ENCODE results near the gene COBL. TPM values are rescaled to one million over a fixed set of nuclear protein-coding genes. Genes with fewer than 3 reads are reported as not detected.

Gene COBL
- total RNA-seq, 1 experiment from 2014 or later: 49.9 TPM

- Mint-ChIP-seq H3K4me3 (ENCODE audit: low read depth, unreplicated experiment) (peak overlapping the region; percentile 6), H3K4me1 (ENCODE audit: low read depth, unreplicated experiment) (peaks cover 49% of the 10 kb centered on the region), H3K36me3 (ENCODE audit: insufficient read depth, unreplicated experiment) (no peaks in the 10 kb centered on the region), H3K9me3 (ENCODE audit: low read depth, unreplicated experiment) (no peaks in the 10 kb centered on the region), H3K27me3 (ENCODE audit: unreplicated experiment) (no peaks in the 10 kb centered on the region), H3K27ac (ENCODE audit: unreplicated experiment) (no peak overlapping the region)
- intact Hi-C loops (cut with micrococcal nuclease; ENCODE audit: unreplicated experiment): loop anchor here (2.0 to 5.0 kb wide), 7 partner anchors 74 to 599 kb away; partner anchors contain the start of gene GRB10
- no TSS peak for BruUV-seq (replicated peaks)
- DNase-seq: peak; percentile 54
- TF ChIP-seq CTCF (IDR thresholded peaks at IDR 0.05; ENCODE audit: unreplicated experiment): no peak
- CTCF ChIA-PET: no interaction called here
These were observed 250.2 kb downstream of the COBL start for GRCh38 chr7:51066405-51066882.

GRCh38 chr7:51065766-51066165 lies 250.8 kb downstream of the COBL start:
- H3K4me1 Mint-ChIP-seq (ENCODE audit: low read depth, unreplicated experiment): peaks cover 46% of the 10 kb centered on the region

GRCh38 chr7:51064688-51065087 lies 251.9 kb downstream of the COBL start:
- Mint-ChIP-seq H3K27me3 (ENCODE audit: unreplicated experiment) (no peaks in the 10 kb centered on the region), H3K36me3 (ENCODE audit: insufficient read depth, unreplicated experiment) (no peaks in the 10 kb centered on the region), H3K4me3 (ENCODE audit: low read depth, unreplicated experiment) (no peak overlapping the region), H3K27ac (ENCODE audit: unreplicated experiment) (no peak overlapping the region), H3K9me3 (ENCODE audit: low read depth, unreplicated experiment) (no peaks in the 10 kb centered on the region), H3K4me1 (ENCODE audit: low read depth, unreplicated experiment) (peaks cover 36% of the 10 kb centered on the region)
- intact Hi-C loops (cut with micrococcal nuclease; ENCODE audit: unreplicated experiment): loop anchor here (5.0 kb wide), 2 partner anchors 432 to 597 kb away; no protein-coding TSS in a partner anchor
- no TSS peak for BruUV-seq (replicated peaks)
- TF ChIP-seq CTCF (IDR thresholded peaks at IDR 0.05; ENCODE audit: unreplicated experiment): no peak
- CTCF ChIA-PET: interaction anchor here (0.9 kb wide), 1 partner anchor 178 kb away, joined by 10 read pairs; no protein-coding TSS in a partner anchor
- no peak for DNase-seq

More at GRCh38 chr7:51065766-51066165, 250.8 kb downstream of the COBL start:
- intact Hi-C loops (cut with micrococcal nuclease; ENCODE audit: unreplicated experiment): loop anchor here (2.0 to 5.0 kb wide), 7 partner anchors 75 to 598 kb away; partner anchors contain the start of gene GRB10
- TF ChIP-seq CTCF (IDR thresholded peaks at IDR 0.05; ENCODE audit: unreplicated experiment): no peak
- no peak for DNase-seq
- Mint-ChIP-seq H3K27me3 (ENCODE audit: unreplicated experiment) (no peaks in the 10 kb centered on the region), H3K27ac (ENCODE audit: unreplicated experiment) (no peak overlapping the region), H3K36me3 (ENCODE audit: insufficient read depth, unreplicated experiment) (no peaks in the 10 kb centered on the region), H3K9me3 (ENCODE audit: low read depth, unreplicated experiment) (no peaks in the 10 kb centered on the region), H3K4me3 (ENCODE audit: low read depth, unreplicated experiment) (no peak overlapping the region)
- CTCF ChIA-PET: no interaction called here
- no TSS peak for BruUV-seq (replicated peaks)

- Mint-ChIP-seq H3K36me3 (ENCODE audit: insufficient read depth, unreplicated experiment) (no peaks in the 10 kb centered on the region), H3K27me3 (ENCODE audit: unreplicated experiment) (no peaks in the 10 kb centered on the region), H3K4me1 (ENCODE audit: low read depth, unreplicated experiment) (peaks cover 17% of the 10 kb centered on the region), H3K27ac (ENCODE audit: unreplicated experiment) (no peak overlapping the region), H3K9me3 (ENCODE audit: low read depth, unreplicated experiment) (no peaks in the 10 kb centered on the region), H3K4me3 (ENCODE audit: low read depth, unreplicated experiment) (no peak overlapping the region)
- CTCF ChIA-PET: interaction anchor here (0.7 to 0.8 kb wide), 2 partner anchors 99 to 211 kb away, joined by 5 to 15 read pairs; no protein-coding TSS in a partner anchor
- TF ChIP-seq CTCF (IDR thresholded peaks at IDR 0.05; ENCODE audit: unreplicated experiment): no peak
- BruUV-seq (replicated peaks): no TSS peak
- DNase-seq: no peak
- intact Hi-C loops (cut with micrococcal nuclease; ENCODE audit: unreplicated experiment): no loop called here
These were observed 254.2 kb downstream of the COBL start for GRCh38 chr7:51062222-51062987.

All from Calu3 (cell line).